Activated T-helper 2 cell treated with anti-CD3 and anti-CD28 coated beads, Interferon-gamma antibody, Interleukin-2, Interleukin-4, amounts not matched to agents 10 μg/mL and 5 μg/mL and 100 μg/mL, durations not matched to agents 14 hours and 24 hours and 36 hours (primary cell): ENCODE data around the gene NPB. TPM values are rescaled to one million over a fixed set of nuclear protein-coding genes. Genes with fewer than 3 reads are reported as not detected.

Experiments used
- DNase-seq: peaks from one replicate; pipeline ENCODE4 v3.0.0; 2021; ENCODE audit warnings: low spot score
- H3K27ac Mint-ChIP-seq: one replicate; pipeline ENCODE4 v1.8.0; 2021; ENCODE audit warnings: mixed read lengths
- H3K27me3 Mint-ChIP-seq: one replicate; pipeline ENCODE4 v1.8.0; 2021; ENCODE audit warnings: low read depth, mixed read lengths
- H3K36me3 Mint-ChIP-seq: one replicate; pipeline ENCODE4 v1.8.0; 2021; ENCODE audit warnings: low read depth, mixed read lengths
- H3K4me1 Mint-ChIP-seq: one replicate; pipeline ENCODE4 v1.8.0; 2021; ENCODE audit warnings: low read depth, mixed read lengths
- H3K4me3 Mint-ChIP-seq: one replicate; pipeline ENCODE4 v1.8.0; 2021; ENCODE audit warnings: low read depth, mild to moderate bottlenecking, moderate library complexity, mixed read lengths
- H3K9me3 Mint-ChIP-seq: one replicate; pipeline ENCODE4 v1.8.0; 2021; ENCODE audit warnings: mixed read lengths
- intact Hi-C: fragments of 100-400 bp; cut with micrococcal nuclease; formaldehyde crosslinking; loops from one replicate; pipeline ENCODE4 v1.15.1; 2023
- total RNA-seq: library from RNA; stranded (reverse); gene quantifications from 2 replicates; pipeline ENCODE4 v1.2.3, GENCODE V29; 2022

Gene NPB
- total RNA-seq, 1 donor from 2014 or later = 0.39 TPM

DNA sequence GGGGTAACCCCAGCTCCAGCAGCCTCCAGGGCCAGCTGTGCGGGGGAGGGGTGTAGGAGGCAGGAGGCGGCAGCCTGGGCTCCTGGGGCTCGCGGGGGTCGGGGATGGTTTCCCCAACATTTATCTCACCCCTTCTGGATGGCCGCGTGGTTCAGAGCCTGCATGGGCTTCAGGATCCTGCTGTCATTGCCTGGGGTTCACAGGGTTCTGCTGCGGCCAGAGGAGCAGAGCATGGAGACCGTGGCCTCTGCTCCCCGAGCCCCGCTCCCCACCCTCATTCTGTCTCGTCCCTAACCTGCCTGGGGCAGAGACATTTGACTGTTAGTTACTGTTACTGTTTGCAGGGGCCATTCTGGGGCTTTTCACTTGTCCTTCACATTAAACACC lies 40.1 kb downstream of the NPB start:
- H3K27ac Mint-ChIP-seq = no peak overlapping the region

DNA sequence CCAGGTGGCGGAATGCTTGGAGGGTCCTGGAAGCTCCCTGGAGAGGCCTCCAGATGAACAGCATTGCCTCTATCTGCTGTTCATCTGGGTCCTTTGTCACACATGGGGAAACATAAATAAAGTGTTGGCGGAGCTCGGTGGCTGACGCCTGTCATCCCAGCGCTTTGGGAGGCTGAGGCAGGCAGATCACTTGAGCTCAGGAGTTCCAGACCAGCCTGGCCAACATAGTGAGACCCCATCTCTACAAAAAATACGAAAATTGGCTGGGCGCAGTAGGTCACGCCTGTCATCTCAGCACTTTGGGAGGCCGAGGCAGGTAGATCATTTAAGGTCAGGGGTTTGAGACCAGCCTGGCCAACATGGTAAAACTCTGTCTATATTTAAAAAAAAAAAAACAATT lies 42.8 kb downstream of the NPB start:
- intact Hi-C loops = no loop called here
- Mint-ChIP-seq H3K27ac (no peak overlapping the region), H3K27me3 (peaks cover 3% of the 10 kb centered on the region), H3K9me3 (no peaks in the 10 kb centered on the region), H3K36me3 (no peaks in the 10 kb centered on the region), H3K4me3 (no peak overlapping the region), H3K4me1 (no peaks in the 10 kb centered on the region)
- DNase-seq = no peak

More for the DNA sequence above, 40.1 kb downstream of the NPB start:
- Mint-ChIP-seq H3K4me3 (no peak overlapping the region), H3K27me3 (peaks cover 2% of the 10 kb centered on the region), H3K36me3 (no peaks in the 10 kb centered on the region), H3K9me3 (no peaks in the 10 kb centered on the region), H3K4me1 (peaks cover 3% of the 10 kb centered on the region)
- intact Hi-C loops = no loop called here
- no peak for DNase-seq

DNA sequence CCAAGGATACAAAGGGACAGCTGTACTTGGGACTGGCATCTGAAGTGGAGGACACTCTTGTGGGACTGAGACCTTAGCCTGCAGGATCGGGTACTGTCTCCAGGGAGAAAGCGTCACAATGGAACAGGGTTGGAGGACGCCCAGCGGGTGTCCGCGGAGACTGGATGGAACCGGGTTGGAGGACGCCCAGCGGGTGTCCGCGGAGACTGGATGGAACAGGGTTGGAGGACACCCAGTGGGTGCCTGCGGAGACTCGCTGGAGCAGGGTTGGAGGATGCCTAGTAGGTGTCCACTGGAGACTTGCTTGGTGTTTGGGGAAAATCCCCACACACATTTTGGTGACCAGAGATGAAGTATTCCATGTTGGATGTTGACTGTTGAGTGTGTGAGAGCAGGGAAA lies 45.2 kb downstream of the NPB start, which contains the start of gene MYADML2:
Gene MYADML2, minus strand, starts transcription at position 45 of the 400 bp plus-strand sequence. CDS start 5,492 bp downstream, outside the sequence.
- H3K4me1 Mint-ChIP-seq = no peaks in the 10 kb centered on the region
- H3K27ac Mint-ChIP-seq = no peak within 1 kb of the TSS
- no peaks in the 10 kb centered on the region for H3K36me3 Mint-ChIP-seq
- intact Hi-C loops = no loop called here
- no peak for DNase-seq
- H3K4me3 Mint-ChIP-seq = no peak within 1 kb of the TSS
- H3K9me3 Mint-ChIP-seq = no peaks in the 10 kb centered on the region
- H3K27me3 Mint-ChIP-seq = peaks cover 11% of the 10 kb centered on the region

DNA sequence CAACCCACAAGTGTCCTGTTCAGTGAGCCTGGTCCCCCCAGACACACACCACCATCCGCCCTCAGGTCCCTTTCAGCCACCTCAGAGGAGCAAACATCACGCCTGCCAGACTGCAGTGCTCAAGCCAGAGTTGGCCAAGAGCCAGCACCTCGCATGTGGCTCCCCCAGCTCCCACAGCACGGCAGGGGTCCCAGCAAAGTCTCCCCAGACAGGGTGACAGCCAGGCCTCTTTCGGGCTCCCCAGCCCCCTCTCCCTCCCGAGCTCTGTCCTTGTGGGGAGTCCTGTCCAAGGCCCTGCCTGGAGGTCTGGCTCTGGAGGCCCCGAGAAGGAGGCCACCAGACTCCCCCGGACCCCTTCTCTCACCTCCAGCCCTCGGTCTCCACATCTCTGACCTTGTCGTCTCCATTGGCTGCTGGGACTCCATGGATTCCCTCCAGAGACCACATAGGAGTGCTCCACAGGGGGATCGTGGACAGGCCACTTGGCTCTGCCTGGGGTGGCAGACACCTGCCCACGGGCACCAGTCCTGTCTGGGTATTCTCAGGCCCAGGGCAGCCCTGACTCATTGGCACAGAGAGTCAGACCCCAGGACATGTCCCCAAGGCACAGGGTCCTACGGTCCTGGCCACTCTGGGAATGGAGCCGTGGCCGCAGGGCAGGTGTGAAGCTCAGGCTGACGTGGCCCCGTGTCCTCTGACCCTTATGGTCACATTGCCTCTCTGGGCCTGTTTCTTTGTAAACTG lies 46.8 kb downstream of the NPB start:
- no peaks in the 10 kb centered on the region for H3K4me1 Mint-ChIP-seq
- no peaks in the 10 kb centered on the region for H3K9me3 Mint-ChIP-seq
- intact Hi-C loops = no loop called here
- H3K27ac Mint-ChIP-seq = no peak overlapping the region
- H3K27me3 Mint-ChIP-seq = peaks cover 11% of the 10 kb centered on the region
- no peaks in the 10 kb centered on the region for H3K36me3 Mint-ChIP-seq
- no peak overlapping the region for H3K4me3 Mint-ChIP-seq
- no peak for DNase-seq

DNA sequence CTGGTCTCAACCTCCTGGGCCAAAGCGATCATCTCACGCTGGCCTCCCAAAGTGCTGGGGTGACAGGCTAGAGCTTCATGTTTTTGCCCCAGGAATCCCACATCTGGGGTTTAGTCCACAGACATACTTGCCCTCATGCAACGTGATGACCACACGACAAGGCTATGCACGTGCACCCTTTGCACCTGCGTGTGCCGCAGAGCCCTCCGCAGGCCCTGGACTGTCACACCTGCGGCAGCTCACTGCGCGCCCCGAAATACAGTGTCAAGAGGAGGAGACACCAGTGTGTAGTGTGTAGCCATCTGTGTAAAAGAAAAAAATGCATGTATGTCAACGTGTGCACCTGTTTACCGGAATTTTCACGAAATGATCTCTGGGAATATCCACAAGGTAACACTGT lies 48.5 kb downstream of the NPB start:
- intact Hi-C loops = no loop called here
- no peaks in the 10 kb centered on the region for H3K9me3 Mint-ChIP-seq
- H3K4me3 Mint-ChIP-seq = no peak overlapping the region
- DNase-seq = no peak
- H3K4me1 Mint-ChIP-seq = no peaks in the 10 kb centered on the region
- no peak overlapping the region for H3K27ac Mint-ChIP-seq
- H3K27me3 Mint-ChIP-seq = peaks cover 11% of the 10 kb centered on the region
- no peaks in the 10 kb centered on the region for H3K36me3 Mint-ChIP-seq

DNA sequence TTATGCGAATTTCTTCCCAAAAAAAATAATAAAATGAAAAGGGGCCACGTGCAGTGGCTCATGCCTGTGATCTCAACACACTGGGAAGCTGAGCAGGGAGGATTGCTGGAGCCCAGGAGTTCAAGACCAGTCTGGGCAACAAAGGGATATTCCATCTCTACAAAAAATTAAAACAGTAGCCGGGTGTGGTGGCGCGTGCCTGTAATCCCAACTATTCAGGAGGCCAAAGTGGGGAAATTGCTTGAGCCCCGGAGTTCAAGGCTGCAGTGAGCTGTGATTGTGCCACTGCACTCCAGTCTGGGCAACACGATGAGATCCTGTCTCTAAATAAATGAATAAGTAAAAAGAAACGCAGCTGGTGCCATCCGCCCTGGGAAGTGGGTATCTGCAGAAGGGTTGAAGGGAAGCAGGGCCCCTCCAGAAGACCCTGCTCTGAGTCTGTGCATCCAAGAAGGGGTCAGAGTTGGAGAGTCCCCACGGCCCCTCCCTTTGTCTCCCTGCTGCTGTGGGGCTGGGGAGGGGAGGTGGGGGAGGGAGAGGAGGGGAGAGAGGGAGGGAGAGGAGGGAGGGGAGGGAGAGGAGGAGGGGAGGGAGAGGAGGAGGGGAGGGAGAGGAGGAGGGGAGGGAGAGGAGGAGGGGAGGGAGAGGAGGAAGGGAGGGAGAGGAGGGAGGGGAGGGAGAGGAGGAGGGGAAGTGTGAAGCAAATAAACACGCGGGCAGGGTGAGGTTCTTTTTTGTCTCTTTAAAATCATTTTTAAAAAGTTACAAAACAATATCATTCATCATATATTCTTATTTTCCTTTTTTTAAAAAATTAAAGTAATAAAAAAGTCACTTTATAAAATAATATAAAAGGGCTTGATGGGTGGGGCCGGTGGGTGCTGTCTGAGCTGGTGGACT lies 50.0 kb downstream of the NPB start:
- no peaks in the 10 kb centered on the region for H3K4me1 Mint-ChIP-seq
- H3K27ac Mint-ChIP-seq = no peak overlapping the region
- H3K36me3 Mint-ChIP-seq = no peaks in the 10 kb centered on the region
- intact Hi-C loops = no loop called here
- H3K27me3 Mint-ChIP-seq = peaks cover 10% of the 10 kb centered on the region
- no peak overlapping the region for H3K4me3 Mint-ChIP-seq
- no peaks in the 10 kb centered on the region for H3K9me3 Mint-ChIP-seq
- no peak for DNase-seq

Other genes starting within 250 kb of the NPB start
- gene PDE6G, start 245.7 kb upstream of the NPB start, total RNA-seq = 11.1 and 15.4 TPM in 2 replicates
- gene OXLD1, start 235.6 kb upstream of the NPB start, total RNA-seq = 51.3 and 52.7 TPM in 2 replicates
- gene CCDC137, start 235.5 kb upstream of the NPB start, total RNA-seq = 50.8 and 51.7 TPM in 2 replicates
- gene ARL16, start 218.4 kb upstream of the NPB start, total RNA-seq = 33.3 and 35.0 TPM in 2 replicates
- gene HGS, start 218.2 kb upstream of the NPB start, total RNA-seq = 130 and 134 TPM in 2 replicates
- gene MRPL12, start 198.9 kb upstream of the NPB start, total RNA-seq = 175 and 179 TPM in 2 replicates
- gene SLC25A10, start 190.0 kb upstream of the NPB start, total RNA-seq = 36.4 and 39.5 TPM in 2 replicates
- gene GCGR, start 98.1 kb upstream of the NPB start, total RNA-seq = not detected in 2 replicates
- 42.5 and 42.9 TPM in 2 replicates for gene MCRIP1, start 68.9 kb upstream of the NPB start, total RNA-seq
- not detected in 2 replicates for gene PPP1R27, start 67.2 kb upstream of the NPB start, total RNA-seq
- 545 and 603 TPM in 2 replicates for gene P4HB, start 41.7 kb upstream of the NPB start, total RNA-seq
- gene ARHGDIA, start 30.9 kb upstream of the NPB start, total RNA-seq = 713 and 715 TPM in 2 replicates
- gene ALYREF, start 10.7 kb upstream of the NPB start, total RNA-seq = 237 and 240 TPM in 2 replicates
- 108 and 119 TPM in 2 replicates for gene ANAPC11, start 10.5 kb upstream of the NPB start, total RNA-seq
- 51.5 and 51.7 TPM in 2 replicates for gene PCYT2, start 9.2 kb downstream of the NPB start, total RNA-seq
- gene SIRT7, start 15.9 kb downstream of the NPB start, total RNA-seq = 50.2 and 55.7 TPM in 2 replicates
- gene MAFG, start 25.5 kb downstream of the NPB start, total RNA-seq = 30.3 and 31.8 TPM in 2 replicates
- 99.9 and 105 TPM in 2 replicates for gene PYCR1, start 35.1 kb downstream of the NPB start, total RNA-seq
- gene MYADML2, start 45.0 kb downstream of the NPB start, total RNA-seq = not detected in 2 replicates
- gene NOTUM, start 58.9 kb downstream of the NPB start, total RNA-seq = 1.2 and 2.2 TPM in 2 replicates
- gene ASPSCR1, start 75.4 kb downstream of the NPB start, total RNA-seq = 32.9 and 33.8 TPM in 2 replicates
- 88.3 and 91.9 TPM in 2 replicates for gene CENPX, start 120.6 kb downstream of the NPB start, total RNA-seq
- 32.3 and 33.4 TPM in 2 replicates for gene LRRC45, start 121.1 kb downstream of the NPB start, total RNA-seq
- gene RAC3, start 129.4 kb downstream of the NPB start, total RNA-seq = 15.4 and 18.4 TPM in 2 replicates
- gene DCXR, start 135.5 kb downstream of the NPB start, total RNA-seq = 138 and 145 TPM in 2 replicates
- gene RFNG, start 149.6 kb downstream of the NPB start, total RNA-seq = 21.8 and 21.9 TPM in 2 replicates
- 103 TPM in 2 replicates for gene GPS1, start 149.7 kb downstream of the NPB start, total RNA-seq
- gene DUS1L, start 163.6 kb downstream of the NPB start, total RNA-seq = 154 and 179 TPM in 2 replicates
- gene FASN, start 196.0 kb downstream of the NPB start, total RNA-seq = 387 and 409 TPM in 2 replicates